GM20431 (cell line): ENCODE data around the gene G2E3.
"Not testable (repeated sequence)": the region's sequence is repeated elsewhere in the genome, so short reads cannot be mapped to it uniquely, and the experiment has no call there.

ENCODE experiments used
- in situ Hi-C: fragments of 300-500 bp; cut with MseI, MboI; formaldehyde crosslinking; loops from one replicate; pipeline ENCODE4 v1.15.0; 2020; ENCODE audit warnings: low sequenced_read_pairs; ENCODE audit not compliant: unreplicated experiment

The G2E3 gene

GRCh38 chr14:30553311-30553989, 5.5 kb upstream of the G2E3 start:
- in situ Hi-C loops, result no loop called here

- in situ Hi-C loops, result no loop called here
Measured at GRCh38 chr14:30558362-30558674, 640 bp upstream of the G2E3 start.

GRCh38 chr14:30559638-30560091, 707 bp downstream of the G2E3 start:
- in situ Hi-C loops, result no loop called here

- in situ Hi-C loops, result no loop called here
Measured at GRCh38 chr14:30560581-30560980, 1.6 kb downstream of the G2E3 start.

- in situ Hi-C loops, result no loop called here
Measured at GRCh38 chr14:30564235-30564867, 5.4 kb downstream of the G2E3 start.

- in situ Hi-C loops, result no loop called here
Measured at GRCh38 chr14:30564868-30565248, 5.9 kb downstream of the G2E3 start.

- in situ Hi-C loops, result no loop called here
Measured at GRCh38 chr14:30569216-30569902, 10.4 kb downstream of the G2E3 start.

GRCh38 chr14:30569903-30570226, 10.9 kb downstream of the G2E3 start:
- in situ Hi-C loops, result no loop called here

GRCh38 chr14:30572237-30572636, 13.3 kb downstream of the G2E3 start:
- in situ Hi-C loops, result no loop called here

GRCh38 chr14:30572771-30573170, 13.8 kb downstream of the G2E3 start:
- in situ Hi-C loops, result no loop called here

- in situ Hi-C loops, result no loop called here
Measured at GRCh38 chr14:30573226-30573814, 14.4 kb downstream of the G2E3 start.

- in situ Hi-C loops, result no loop called here
Measured at GRCh38 chr14:30573966-30574365, 15.0 kb downstream of the G2E3 start.

- in situ Hi-C loops, result not testable (repeated sequence)
Measured at GRCh38 chr14:30574777-30575176, 15.8 kb downstream of the G2E3 start.

GRCh38 chr14:30576333-30576732, 17.4 kb downstream of the G2E3 start:
- in situ Hi-C loops, result not testable (repeated sequence)

- in situ Hi-C loops, result no loop called here
Measured at GRCh38 chr14:30580616-30581282, 21.8 kb downstream of the G2E3 start.

- in situ Hi-C loops, result no loop called here
Measured at GRCh38 chr14:30581283-30581625, 22.3 kb downstream of the G2E3 start.

GRCh38 chr14:30582376-30582775, 23.4 kb downstream of the G2E3 start:
- in situ Hi-C loops, result no loop called here

GRCh38 chr14:30584058-30584630, 25.2 kb downstream of the G2E3 start:
- in situ Hi-C loops, result no loop called here

- in situ Hi-C loops, result no loop called here
Measured at GRCh38 chr14:30585204-30585603, 26.2 kb downstream of the G2E3 start.

GRCh38 chr14:30587141-30587540, 28.2 kb downstream of the G2E3 start:
- in situ Hi-C loops, result no loop called here

- in situ Hi-C loops, result no loop called here
Measured at GRCh38 chr14:30588873-30589272, 29.9 kb downstream of the G2E3 start.
